HepG2 (cell line): ENCODE data around the gene PEX10. TPM values are rescaled to one million over a fixed set of nuclear protein-coding genes. Genes with fewer than 3 reads are reported as not detected.

Experiments used
- JUND ChIP-seq: sonication (generic); formaldehyde crosslinking; IDR thresholded peaks from 2 replicates; pipeline ENCODE4 v1.8.0; 2022; ENCODE audit warnings: mild to moderate bottlenecking, missing genetic modification reagents
- KLF6 ChIP-seq: IDR thresholded peaks from 2 replicates; pipeline ENCODE4 v1.8.0; 2016; ENCODE audit warnings: missing biosample characterization, missing genetic modification reagents
- NCOA1 ChIP-seq: sonication (generic); formaldehyde crosslinking; IDR thresholded peaks from 2 replicates; pipeline ENCODE4 v1.9.0; 2021; ENCODE audit warnings: missing genetic modification reagents
- NFRKB ChIP-seq: fragments of 450-650 bp; IDR thresholded peaks from 2 replicates; pipeline ENCODE4 v1.6.1; 2017
- TP53 ChIP-seq: sonication (generic); formaldehyde crosslinking; conservative IDR thresholded peaks from 2 replicates; pipeline ENCODE4 v1.4.0; 2020; ENCODE audit warnings: missing genetic modification reagents
- ZEB1 ChIP-seq: IDR thresholded peaks from 2 replicates; pipeline ENCODE4 v1.6.1; 2012; ENCODE audit warnings: mild to moderate bottlenecking, low read depth, inconsistent platforms; ENCODE audit not compliant: insufficient replicate concordance
- ZMYM3 ChIP-seq: sonication (generic); formaldehyde crosslinking; IDR thresholded peaks from 2 replicates; pipeline ENCODE4 v1.5.1; 2020; ENCODE audit warnings: mild to moderate bottlenecking, missing genetic modification reagents
- ZNF7 ChIP-seq: IDR thresholded peaks from 2 replicates; pipeline ENCODE4 v1.6.1; 2016; ENCODE audit warnings: missing biosample characterization, missing genetic modification reagents
- ZNF883 ChIP-seq: sonication (generic); formaldehyde crosslinking; IDR thresholded peaks from 2 replicates; pipeline ENCODE4 v1.5.1; 2020; ENCODE audit warnings: mild to moderate bottlenecking, missing genetic modification reagents; ENCODE audit errors: not compliant biosample characterization
- ZSCAN9 ChIP-seq: IDR thresholded peaks from 2 replicates; pipeline ENCODE4 v1.6.1; 2016; ENCODE audit warnings: borderline replicate concordance
- polyA plus RNA-seq, 8 experiments: library from polyadenylated mRNA; depleted of rRNA in 3 of 8; stranded (reverse) in 7 of 8; unstranded in 1 of 8; fragments of >200 nt; fragmentation: Illumina TruSeq in 4 of 8; extraction: Trizol in 4 of 8; gene quantifications; 2 replicates each; pipeline versions ENCODE4 v1.2.1 to v1.2.3, GENCODE V29; 2011 to 2016; ENCODE audit warnings: low read depth in 4 of 8, missing spikeins in 1 of 8, mixed read lengths in 1 of 8; ENCODE audit not compliant: insufficient read depth in 1 of 8
- total RNA-seq, 5 experiments: library from RNA; depleted of rRNA; stranded (reverse); fragments of >200 nt; fragmentation: Illumina TruSeq; extraction: Trizol; gene quantifications; 2 replicates each; pipeline ENCODE4 v1.2.3, GENCODE V29; 2016; ENCODE audit warnings: low read depth in 1 of 5
- TF ChIP-seq, protein P1 (sequence below): sonication (generic); formaldehyde crosslinking; IDR thresholded peaks from 2 replicates; pipeline ENCODE4 v1.5.0; 2020; ENCODE audit warnings: mild to moderate bottlenecking, missing genetic modification reagents, moderate library complexity
- TF ChIP-seq, protein P2 (sequence below): sonication (generic); formaldehyde crosslinking; IDR thresholded peaks from 2 replicates; pipeline ENCODE4 v1.4.0; 2020; ENCODE audit warnings: missing genetic modification reagents
- TF ChIP-seq, protein P3 (sequence below): sonication (generic); formaldehyde crosslinking; IDR thresholded peaks from one replicate; pipeline ENCODE4 v1.5.1; 2020; ENCODE audit warnings: mild to moderate bottlenecking, missing genetic modification reagents; ENCODE audit errors: not compliant biosample characterization

Gene PEX10
- total and polyA plus RNA-seq, 2 of the 13 experiments (the other 11 are each of a cell fraction or from before 2014, with no cell fraction given): 16.1 to 39.6 TPM

DNA sequence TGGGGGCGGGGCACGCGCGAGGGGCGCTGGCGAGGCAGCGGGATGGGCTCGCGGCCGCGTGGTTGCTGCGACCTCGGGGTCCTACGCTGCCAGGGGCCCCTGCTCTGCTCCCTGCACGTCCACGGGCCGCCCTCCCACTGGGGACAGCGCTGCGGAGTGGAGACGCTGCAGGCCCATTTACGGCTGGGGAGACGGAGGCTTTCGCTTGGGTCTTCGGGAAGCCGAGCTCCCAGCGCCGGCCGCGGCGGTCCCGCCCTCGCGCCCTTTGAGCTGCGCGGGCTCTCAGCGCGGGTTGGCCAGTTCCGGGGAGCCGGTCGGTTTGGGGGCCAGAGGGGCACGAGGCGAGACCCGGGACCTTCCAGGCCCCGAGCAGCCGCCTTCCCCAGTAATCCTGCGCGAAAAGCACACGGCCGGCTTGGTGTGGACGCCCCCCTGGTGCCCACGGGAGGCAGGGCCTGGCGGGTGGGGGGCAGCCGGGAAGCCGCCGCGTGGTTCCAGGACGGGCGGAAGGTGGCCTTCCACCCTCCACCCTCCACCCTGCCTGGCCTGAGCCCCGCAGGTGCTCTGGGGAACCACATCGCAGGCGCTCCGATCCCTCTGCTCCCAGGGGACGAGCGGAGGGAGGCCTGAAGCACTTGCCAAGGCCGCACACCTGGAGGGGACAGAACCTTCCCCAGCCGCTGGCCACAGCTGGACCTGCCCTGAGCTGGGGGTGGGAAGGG, 570 bp upstream of the PEX10 start (continued):
- TF ChIP-seq JUND (CRISPR knock-in tag) (no peak), ZMYM3 (no peak), ZNF7 (CRISPR knock-in tag) (no peak), TP53 (CRISPR knock-in tag) (no peak; the same call in 1 of the 2 replicates), NFRKB (no peak), KLF6 (CRISPR knock-in tag) (no peak), ZNF883 (CRISPR knock-in tag) (peak; percentile 52), ZSCAN9 (CRISPR knock-in tag) (no peak), NCOA1 (CRISPR knock-in tag) (peak; percentile 60; the same call in 1 of the 2 replicates), ZEB1 (peak; percentile 46)
- TF ChIP-seq, protein P1, sequence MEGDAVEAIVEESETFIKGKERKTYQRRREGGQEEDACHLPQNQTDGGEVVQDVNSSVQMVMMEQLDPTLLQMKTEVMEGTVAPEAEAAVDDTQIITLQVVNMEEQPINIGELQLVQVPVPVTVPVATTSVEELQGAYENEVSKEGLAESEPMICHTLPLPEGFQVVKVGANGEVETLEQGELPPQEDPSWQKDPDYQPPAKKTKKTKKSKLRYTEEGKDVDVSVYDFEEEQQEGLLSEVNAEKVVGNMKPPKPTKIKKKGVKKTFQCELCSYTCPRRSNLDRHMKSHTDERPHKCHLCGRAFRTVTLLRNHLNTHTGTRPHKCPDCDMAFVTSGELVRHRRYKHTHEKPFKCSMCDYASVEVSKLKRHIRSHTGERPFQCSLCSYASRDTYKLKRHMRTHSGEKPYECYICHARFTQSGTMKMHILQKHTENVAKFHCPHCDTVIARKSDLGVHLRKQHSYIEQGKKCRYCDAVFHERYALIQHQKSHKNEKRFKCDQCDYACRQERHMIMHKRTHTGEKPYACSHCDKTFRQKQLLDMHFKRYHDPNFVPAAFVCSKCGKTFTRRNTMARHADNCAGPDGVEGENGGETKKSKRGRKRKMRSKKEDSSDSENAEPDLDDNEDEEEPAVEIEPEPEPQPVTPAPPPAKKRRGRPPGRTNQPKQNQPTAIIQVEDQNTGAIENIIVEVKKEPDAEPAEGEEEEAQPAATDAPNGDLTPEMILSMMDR: peak; percentile 13; the same call in 1 of the 2 replicates
- TF ChIP-seq, protein P2, sequence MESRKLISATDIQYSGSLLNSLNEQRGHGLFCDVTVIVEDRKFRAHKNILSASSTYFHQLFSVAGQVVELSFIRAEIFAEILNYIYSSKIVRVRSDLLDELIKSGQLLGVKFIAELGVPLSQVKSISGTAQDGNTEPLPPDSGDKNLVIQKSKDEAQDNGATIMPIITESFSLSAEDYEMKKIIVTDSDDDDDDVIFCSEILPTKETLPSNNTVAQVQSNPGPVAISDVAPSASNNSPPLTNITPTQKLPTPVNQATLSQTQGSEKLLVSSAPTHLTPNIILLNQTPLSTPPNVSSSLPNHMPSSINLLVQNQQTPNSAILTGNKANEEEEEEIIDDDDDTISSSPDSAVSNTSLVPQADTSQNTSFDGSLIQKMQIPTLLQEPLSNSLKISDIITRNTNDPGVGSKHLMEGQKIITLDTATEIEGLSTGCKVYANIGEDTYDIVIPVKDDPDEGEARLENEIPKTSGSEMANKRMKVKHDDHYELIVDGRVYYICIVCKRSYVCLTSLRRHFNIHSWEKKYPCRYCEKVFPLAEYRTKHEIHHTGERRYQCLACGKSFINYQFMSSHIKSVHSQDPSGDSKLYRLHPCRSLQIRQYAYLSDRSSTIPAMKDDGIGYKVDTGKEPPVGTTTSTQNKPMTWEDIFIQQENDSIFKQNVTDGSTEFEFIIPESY (CRISPR knock-in tag): no peak
- TF ChIP-seq, protein P3, sequence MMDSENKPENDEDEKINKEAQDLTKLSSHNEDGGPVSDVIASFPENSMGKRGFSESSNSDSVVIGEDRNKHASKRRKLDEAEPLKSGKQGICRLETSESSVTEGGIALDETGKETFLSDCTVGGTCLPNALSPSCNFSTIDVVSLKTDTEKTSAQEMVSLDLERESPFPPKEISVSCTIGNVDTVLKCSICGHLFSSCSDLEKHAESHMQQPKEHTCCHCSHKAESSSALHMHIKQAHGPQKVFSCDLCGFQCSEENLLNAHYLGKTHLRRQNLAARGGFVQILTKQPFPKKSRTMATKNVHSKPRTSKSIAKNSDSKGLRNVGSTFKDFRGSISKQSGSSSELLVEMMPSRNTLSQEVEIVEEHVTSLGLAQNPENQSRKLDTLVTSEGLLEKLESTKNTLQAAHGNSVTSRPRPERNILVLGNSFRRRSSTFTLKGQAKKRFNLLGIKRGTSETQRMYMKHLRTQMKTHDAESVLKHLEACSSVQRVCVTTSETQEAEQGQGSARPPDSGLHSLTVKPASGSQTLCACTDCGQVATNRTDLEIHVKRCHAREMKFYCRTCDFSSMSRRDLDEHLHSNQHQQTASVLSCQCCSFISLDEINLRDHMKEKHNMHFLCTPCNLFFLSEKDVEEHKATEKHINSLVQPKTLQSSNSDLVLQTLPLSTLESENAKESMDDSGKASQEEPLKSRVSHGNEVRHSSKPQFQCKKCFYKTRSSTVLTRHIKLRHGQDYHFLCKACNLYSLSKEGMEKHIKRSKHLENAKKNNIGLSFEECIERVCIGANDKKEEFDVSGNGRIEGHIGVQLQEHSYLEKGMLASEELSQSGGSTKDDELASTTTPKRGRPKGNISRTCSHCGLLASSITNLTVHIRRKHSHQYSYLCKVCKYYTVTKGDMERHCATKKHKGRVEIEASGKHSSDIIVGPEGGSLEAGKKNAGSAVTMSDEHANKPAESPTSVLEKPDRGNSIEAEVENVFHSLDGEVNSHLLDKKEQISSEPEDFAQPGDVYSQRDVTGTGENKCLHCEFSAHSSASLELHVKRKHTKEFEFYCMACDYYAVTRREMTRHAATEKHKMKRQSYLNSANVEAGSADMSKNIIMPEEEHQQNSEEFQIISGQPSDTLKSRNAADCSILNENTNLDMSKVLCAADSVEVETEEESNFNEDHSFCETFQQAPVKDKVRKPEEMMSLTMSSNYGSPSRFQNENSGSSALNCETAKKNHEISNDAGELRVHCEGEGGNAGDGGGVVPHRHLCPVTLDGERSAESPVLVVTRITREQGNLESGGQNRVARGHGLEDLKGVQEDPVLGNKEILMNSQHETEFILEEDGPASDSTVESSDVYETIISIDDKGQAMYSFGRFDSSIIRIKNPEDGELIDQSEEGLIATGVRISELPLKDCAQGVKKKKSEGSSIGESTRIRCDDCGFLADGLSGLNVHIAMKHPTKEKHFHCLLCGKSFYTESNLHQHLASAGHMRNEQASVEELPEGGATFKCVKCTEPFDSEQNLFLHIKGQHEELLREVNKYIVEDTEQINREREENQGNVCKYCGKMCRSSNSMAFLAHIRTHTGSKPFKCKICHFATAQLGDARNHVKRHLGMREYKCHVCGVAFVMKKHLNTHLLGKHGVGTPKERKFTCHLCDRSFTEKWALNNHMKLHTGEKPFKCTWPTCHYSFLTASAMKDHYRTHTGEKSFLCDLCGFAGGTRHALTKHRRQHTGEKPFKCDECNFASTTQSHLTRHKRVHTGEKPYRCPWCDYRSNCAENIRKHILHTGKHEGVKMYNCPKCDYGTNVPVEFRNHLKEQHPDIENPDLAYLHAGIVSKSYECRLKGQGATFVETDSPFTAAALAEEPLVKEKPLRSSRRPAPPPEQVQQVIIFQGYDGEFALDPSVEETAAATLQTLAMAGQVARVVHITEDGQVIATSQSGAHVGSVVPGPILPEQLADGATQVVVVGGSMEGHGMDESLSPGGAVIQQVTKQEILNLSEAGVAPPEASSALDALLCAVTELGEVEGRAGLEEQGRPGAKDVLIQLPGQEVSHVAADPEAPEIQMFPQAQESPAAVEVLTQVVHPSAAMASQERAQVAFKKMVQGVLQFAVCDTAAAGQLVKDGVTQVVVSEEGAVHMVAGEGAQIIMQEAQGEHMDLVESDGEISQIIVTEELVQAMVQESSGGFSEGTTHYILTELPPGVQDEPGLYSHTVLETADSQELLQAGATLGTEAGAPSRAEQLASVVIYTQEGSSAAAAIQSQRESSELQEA: peak; percentile 56
